Neutrophil (primary cell): ENCODE data around the gene ATP6V1C2.

ENCODE experiments used
- H3K27ac ChIP-seq: fragments of 200-600 bp; sonication (generic); 2 replicates; pipeline ENCODE4 v1.5.1; 2016; ENCODE audit warnings: mild to moderate bottlenecking, moderate library complexity
- H3K27me3 ChIP-seq: fragments of 200-600 bp; sonication (generic); 2 replicates; pipeline ENCODE4 v1.6.0; 2016; ENCODE audit warnings: mild to moderate bottlenecking
- H3K36me3 ChIP-seq: fragments of 200-600 bp; sonication (generic); 2 replicates; pipeline ENCODE4 v1.5.1; 2017
- H3K4me1 ChIP-seq, 2 experiments: fragments of 200-600 bp in 1 of 2; sonication (generic) in 1 of 2; 1 replicate in 1 of 2; 2 replicates in 1 of 2; pipeline versions ENCODE4 v1.5.1 to v1.6.1; 2013 to 2016; ENCODE audit warnings: low read depth in 1 of 2, low read length in 1 of 2, mild to moderate bottlenecking in 1 of 2, moderate library complexity in 1 of 2; ENCODE audit not compliant: control insufficient read depth in 1 of 2, insufficient read depth in 1 of 2
- H3K4me3 ChIP-seq, 2 experiments: fragments of 200-600 bp in 1 of 2; sonication (generic) in 1 of 2; 1 replicate in 1 of 2; 2 replicates in 1 of 2; pipeline ENCODE4 v1.5.1; 2013 to 2016; ENCODE audit warnings: low read depth in 1 of 2, low read length in 1 of 2, mild to moderate bottlenecking in 1 of 2, moderate library complexity in 1 of 2
- H3K9me3 ChIP-seq: fragments of 200-600 bp; sonication (generic); 2 replicates; pipeline ENCODE4 v1.5.1; 2016
- TF ChIP-seq, protein P1 (sequence below): fragments of 200-600 bp; sonication (generic); IDR thresholded peaks from 2 replicates; pipeline ENCODE4 v1.5.1; 2016; ENCODE audit warnings: antibody characterized with exemption

The ATP6V1C2 gene

DNA sequence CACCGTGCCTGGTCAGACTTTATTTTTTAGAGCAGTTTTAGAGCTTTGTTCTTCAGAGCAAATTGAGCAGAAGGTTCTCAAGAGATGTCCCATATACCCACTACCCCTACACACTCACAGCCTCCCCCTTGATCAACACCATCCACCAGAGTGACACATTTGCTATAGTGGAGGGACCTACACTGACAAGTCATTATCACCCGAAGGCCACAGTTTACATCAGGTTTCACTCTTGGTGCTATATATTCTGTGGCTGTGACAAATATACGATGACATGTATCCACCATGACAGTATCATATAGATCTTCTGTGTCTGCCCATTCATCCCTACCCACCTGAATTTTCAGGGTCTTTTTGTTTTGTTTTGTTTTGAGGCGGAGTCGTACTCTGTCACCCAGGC lies 15.4 kb upstream of the ATP6V1C2 start:
- Histone ChIP-seq H3K4me1 (no peaks in the 10 kb centered on the region), H3K27me3 (peaks cover 44% of the 10 kb centered on the region)
- TF ChIP-seq, protein P1, sequence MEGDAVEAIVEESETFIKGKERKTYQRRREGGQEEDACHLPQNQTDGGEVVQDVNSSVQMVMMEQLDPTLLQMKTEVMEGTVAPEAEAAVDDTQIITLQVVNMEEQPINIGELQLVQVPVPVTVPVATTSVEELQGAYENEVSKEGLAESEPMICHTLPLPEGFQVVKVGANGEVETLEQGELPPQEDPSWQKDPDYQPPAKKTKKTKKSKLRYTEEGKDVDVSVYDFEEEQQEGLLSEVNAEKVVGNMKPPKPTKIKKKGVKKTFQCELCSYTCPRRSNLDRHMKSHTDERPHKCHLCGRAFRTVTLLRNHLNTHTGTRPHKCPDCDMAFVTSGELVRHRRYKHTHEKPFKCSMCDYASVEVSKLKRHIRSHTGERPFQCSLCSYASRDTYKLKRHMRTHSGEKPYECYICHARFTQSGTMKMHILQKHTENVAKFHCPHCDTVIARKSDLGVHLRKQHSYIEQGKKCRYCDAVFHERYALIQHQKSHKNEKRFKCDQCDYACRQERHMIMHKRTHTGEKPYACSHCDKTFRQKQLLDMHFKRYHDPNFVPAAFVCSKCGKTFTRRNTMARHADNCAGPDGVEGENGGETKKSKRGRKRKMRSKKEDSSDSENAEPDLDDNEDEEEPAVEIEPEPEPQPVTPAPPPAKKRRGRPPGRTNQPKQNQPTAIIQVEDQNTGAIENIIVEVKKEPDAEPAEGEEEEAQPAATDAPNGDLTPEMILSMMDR: no peak

DNA sequence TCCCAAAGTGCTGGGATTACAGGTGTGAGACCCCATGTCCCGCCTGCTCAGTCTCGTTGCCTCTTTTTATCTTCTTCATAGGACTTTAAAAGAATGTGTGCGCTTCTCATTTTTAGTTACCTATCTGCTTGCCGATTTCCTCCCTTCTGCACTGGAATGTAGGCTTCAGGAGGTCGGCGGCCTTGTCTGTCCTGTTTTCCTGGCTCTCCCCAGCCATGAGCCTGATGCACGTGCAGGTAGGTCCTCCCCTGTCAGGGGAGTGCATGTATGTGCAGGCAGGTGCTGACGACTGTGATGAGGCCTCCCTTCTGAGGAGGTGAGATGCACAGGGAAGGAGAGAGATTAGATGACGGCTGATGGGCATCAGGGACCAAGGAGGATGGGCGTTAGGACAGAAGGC lies 13.6 kb upstream of the ATP6V1C2 start:
- no peak overlapping the region for H3K4me3 ChIP-seq
- peaks cover 4 to 5% of the 10 kb centered on the region in 2 experiments for H3K4me1 ChIP-seq
- peaks cover 55% of the 10 kb centered on the region for H3K27me3 ChIP-seq
- TF ChIP-seq, protein P1: no peak
- no peak overlapping the region for H3K27ac ChIP-seq
- H3K36me3 ChIP-seq: no peaks in the 10 kb centered on the region
- no peaks in the 10 kb centered on the region for H3K9me3 ChIP-seq

More for the DNA sequence above, 15.4 kb upstream of the ATP6V1C2 start:
- Histone ChIP-seq H3K27ac (no peak overlapping the region), H3K9me3 (no peaks in the 10 kb centered on the region), H3K4me3 (no peak overlapping the region), H3K36me3 (no peaks in the 10 kb centered on the region)

DNA sequence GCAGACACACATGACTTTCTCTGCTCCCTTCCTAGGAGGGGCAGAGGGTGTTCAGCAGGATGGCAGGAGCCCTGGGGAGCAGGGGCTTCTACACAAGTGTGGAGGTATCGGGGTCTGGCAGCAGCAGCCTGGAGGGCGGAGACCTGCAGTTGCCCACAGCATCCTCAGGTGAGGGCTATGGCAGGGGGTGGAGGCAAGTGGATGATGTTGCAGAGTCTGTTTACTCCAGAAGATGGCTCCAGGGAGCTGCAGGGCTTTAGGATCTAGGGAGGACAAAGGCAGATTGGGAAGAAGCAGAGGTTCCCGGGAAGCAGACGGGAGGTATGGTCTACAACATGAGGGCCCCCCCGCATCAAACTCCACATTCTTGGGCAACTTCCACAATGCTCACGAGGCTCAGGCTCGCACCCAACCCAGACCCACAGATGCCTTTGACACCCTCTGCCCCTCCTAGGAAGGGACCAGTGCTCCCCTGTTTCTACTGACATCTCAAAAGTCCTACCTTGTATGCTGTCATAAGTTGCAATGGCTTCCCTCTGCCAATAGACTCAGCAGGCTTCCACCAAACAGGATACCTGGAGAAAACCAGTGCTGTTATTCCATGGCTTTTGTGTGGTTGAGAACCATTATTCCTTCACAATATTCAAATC lies 12.0 kb upstream of the ATP6V1C2 start:
- TF ChIP-seq, protein P1: no peak
- H3K27ac ChIP-seq: no peak overlapping the region
- no peaks in the 10 kb centered on the region for H3K9me3 ChIP-seq
- no peaks in the 10 kb centered on the region for H3K36me3 ChIP-seq
- peaks cover 71% of the 10 kb centered on the region for H3K27me3 ChIP-seq
- peaks cover 4 to 5% of the 10 kb centered on the region in 2 experiments for H3K4me1 ChIP-seq
- no peak overlapping the region for H3K4me3 ChIP-seq

DNA sequence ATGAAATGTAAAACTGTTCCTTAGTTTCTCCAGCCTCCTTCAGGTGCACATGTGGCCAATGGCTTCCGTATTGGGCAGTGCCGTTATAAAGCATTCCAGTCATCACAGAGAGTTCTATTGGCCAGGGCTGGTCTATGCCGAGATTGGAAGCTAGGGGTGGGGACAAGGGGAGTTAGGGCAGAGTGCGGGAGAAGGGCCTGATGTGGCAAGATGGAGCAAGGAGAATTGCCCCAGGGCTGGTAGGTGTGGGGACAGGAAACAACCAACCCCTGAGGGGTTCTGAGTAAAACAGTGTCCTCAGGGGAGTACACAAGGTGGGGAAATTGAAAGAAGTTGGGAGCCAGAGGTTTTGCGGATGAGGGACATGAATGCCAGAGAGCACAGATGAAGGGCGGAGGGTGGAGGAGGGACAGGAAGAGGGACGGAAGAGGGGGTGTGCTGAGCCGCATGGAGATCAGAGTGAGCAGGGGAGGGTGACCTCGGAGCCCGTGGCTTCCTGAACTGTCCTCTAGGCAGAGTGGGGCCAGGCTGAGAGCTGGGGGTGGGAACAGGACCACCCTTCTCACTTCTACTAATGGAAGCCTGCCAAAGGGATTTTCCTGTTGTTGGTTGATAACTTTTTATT lies 9.1 kb upstream of the ATP6V1C2 start:
- TF ChIP-seq, protein P1: no peak
- Histone ChIP-seq H3K9me3 (no peaks in the 10 kb centered on the region), H3K27me3 (peaks cover 72% of the 10 kb centered on the region), H3K27ac (no peak overlapping the region), H3K36me3 (no peaks in the 10 kb centered on the region), H3K4me1 (peaks cover 10 to 11% of the 10 kb centered on the region in 2 experiments), H3K4me3 (no peak overlapping the region)

DNA sequence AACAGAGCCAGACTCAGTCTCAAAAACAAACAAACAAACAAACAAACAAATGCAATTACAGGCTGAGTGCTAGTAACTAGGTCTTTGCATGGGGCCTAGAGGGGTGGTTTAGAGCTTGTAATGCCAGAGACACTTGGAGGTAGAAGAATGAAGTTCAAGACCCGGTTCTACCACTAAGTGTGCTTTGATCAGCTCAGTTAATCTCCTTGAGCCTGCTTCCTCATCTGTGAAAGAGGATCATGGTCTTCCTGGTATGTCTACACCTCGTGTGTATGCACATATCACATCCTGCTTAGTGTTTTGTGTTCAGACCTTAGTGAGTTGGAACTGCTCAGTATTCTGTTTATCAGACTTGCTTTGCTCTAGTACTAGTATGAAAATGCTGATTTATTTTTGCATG lies 4.8 kb upstream of the ATP6V1C2 start:
- Histone ChIP-seq H3K27me3 (peaks cover 57% of the 10 kb centered on the region), H3K9me3 (no peaks in the 10 kb centered on the region), H3K4me3 (no peak overlapping the region), H3K4me1 (peaks cover 28 to 30% of the 10 kb centered on the region in 2 experiments), H3K36me3 (no peaks in the 10 kb centered on the region), H3K27ac (no peak overlapping the region)
- TF ChIP-seq, protein P1: no peak
